ENCODE results near the gene ERCC5. TPM values are rescaled to one million over a fixed set of nuclear protein-coding genes. Genes with fewer than 3 reads are reported as not detected.

ERCC5 gene
- total RNA-seq, 1 experiment from 2014 or later = 37.6 TPM

DNA sequence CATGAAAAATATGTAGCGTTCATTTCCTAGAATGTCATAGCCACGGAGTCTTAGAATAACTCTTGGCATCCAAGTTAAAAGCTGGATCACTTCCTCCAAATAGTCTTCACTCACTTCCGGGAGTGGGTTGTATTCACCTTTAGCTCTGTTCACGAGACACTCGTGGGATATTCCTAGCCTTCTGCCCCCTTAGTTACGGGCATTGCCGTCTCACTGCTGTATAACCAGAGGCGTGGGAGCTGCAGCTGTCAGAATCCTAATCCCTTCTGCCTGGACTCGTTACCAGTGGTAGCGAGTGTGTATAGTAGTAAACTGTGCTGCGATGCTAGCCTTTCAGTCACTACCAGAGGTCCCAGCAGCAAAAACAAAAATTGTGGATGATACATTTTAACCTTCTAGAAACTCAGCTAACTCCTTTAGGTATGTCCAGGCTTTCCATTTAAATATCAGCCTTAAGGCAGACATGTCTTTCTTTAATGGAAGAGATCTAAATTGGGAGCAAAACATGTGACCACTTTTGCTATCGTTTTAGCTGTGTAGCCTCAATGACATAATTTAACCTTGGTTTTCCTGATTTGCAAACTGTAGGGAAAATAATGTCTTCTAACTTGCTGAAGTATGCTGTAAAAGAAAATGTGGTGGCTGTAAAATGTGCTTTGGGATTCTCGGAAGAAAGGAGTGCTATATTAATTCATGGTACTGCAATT, 34.1 kb downstream of the ERCC5 start:
- ChIA-PET CTCF (no interaction called here), POLR2A (ENCODE audit: low non-redundant PET) (no interaction called here)

DNA sequence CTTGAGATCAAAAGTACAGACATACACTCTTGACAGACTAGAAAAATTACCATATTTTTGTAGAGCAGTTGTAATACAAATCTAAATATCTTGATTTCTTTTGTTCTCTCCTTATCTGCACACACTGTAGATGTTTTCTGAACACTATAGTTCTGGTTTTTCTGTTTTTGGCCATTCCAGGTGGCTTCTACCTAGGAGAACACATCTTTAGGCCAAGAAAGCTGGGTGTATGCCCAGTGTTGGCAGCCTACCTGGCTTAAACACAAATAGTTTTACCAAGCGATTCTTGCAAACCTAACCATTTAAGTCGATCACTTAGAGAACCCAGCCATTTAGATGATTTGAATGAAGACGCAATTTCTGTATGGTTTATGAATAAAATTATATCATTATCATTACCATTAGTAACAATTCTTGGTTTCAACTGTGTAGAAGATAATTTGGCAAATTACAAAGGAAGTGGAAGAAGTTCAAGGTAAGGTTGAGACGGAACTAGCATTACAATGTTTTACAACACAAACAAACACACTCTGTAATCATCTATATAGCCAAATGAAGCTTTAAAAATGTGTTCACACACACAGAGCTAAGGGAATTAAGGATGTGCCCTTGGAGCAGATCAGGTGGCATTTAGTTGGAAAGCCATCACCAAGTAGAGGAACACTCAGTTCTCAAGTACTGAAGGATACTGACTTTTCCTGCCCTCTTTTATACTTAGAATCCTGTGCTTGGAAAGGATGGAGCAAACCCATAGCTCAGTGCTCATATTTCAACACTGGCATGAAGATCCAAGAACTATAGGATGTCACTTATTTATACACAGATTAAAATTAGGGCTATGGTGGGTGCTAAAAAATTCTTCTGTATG, 36.2 kb downstream of the ERCC5 start:
- Histone ChIP-seq H3K27me3 (replicated peaks; ENCODE audit: insufficient read depth, low read depth, low read length, poor library complexity) (no peaks in the 10 kb centered on the region), H3K9me3 (ENCODE audit: low read depth, low read length, poor library complexity, severe bottlenecking) (no peaks in the 10 kb centered on the region), H3K36me3 (ENCODE audit: insufficient read depth, low read length, poor library complexity, severe bottlenecking) (no peaks in the 10 kb centered on the region), H3K27ac (ENCODE audit: low read depth, low read length, poor library complexity, severe bottlenecking) (no peak overlapping the region), H3K4me3 (ENCODE audit: low read depth, low read length, poor library complexity, severe bottlenecking) (no peak overlapping the region), H3K4me1 (ENCODE audit: insufficient read depth, low read length, poor library complexity, severe bottlenecking) (no peaks in the 10 kb centered on the region)
- no peak for DNase-seq (ENCODE audit: low spot score)
- ChIA-PET POLR2A (ENCODE audit: low non-redundant PET) (no interaction called here), CTCF (interaction anchor here (0.6 kb wide), 1 partner anchor 326 kb away, joined by 3 read pairs; no protein-coding TSS in a partner anchor)
- no TSS peak for BruUV-seq (replicated peaks)
- TF ChIP-seq EZH2 (IDR thresholded peaks at IDR 0.05; ENCODE audit: borderline replicate concordance, low read depth, low read length, poor library complexity, severe bottlenecking) = no peak
- TF ChIP-seq, protein P1, sequence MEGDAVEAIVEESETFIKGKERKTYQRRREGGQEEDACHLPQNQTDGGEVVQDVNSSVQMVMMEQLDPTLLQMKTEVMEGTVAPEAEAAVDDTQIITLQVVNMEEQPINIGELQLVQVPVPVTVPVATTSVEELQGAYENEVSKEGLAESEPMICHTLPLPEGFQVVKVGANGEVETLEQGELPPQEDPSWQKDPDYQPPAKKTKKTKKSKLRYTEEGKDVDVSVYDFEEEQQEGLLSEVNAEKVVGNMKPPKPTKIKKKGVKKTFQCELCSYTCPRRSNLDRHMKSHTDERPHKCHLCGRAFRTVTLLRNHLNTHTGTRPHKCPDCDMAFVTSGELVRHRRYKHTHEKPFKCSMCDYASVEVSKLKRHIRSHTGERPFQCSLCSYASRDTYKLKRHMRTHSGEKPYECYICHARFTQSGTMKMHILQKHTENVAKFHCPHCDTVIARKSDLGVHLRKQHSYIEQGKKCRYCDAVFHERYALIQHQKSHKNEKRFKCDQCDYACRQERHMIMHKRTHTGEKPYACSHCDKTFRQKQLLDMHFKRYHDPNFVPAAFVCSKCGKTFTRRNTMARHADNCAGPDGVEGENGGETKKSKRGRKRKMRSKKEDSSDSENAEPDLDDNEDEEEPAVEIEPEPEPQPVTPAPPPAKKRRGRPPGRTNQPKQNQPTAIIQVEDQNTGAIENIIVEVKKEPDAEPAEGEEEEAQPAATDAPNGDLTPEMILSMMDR (conservative IDR thresholded peaks at IDR 0.05; ENCODE audit: low read depth, low read length) = no peak
- intact Hi-C loops (cut with micrococcal nuclease; ENCODE audit: unreplicated experiment) = no loop called here

More for the DNA sequence above, 34.1 kb downstream of the ERCC5 start:
- no peaks in the 10 kb centered on the region for H3K27me3 ChIP-seq (replicated peaks; ENCODE audit: insufficient read depth, low read depth, low read length, poor library complexity)
- no peaks in the 10 kb centered on the region for H3K4me1 ChIP-seq (ENCODE audit: insufficient read depth, low read length, poor library complexity, severe bottlenecking)
- intact Hi-C loops (cut with micrococcal nuclease; ENCODE audit: unreplicated experiment) = no loop called here
- H3K36me3 ChIP-seq (ENCODE audit: insufficient read depth, low read length, poor library complexity, severe bottlenecking) = peaks cover 11% of the 10 kb centered on the region
- H3K4me3 ChIP-seq (ENCODE audit: low read depth, low read length, poor library complexity, severe bottlenecking) = no peak overlapping the region
- H3K27ac ChIP-seq (ENCODE audit: low read depth, low read length, poor library complexity, severe bottlenecking) = no peak overlapping the region
- H3K9me3 ChIP-seq (ENCODE audit: low read depth, low read length, poor library complexity, severe bottlenecking) = no peaks in the 10 kb centered on the region
- no peak for TF ChIP-seq EZH2 (IDR thresholded peaks at IDR 0.05; ENCODE audit: borderline replicate concordance, low read depth, low read length, poor library complexity, severe bottlenecking)
- TF ChIP-seq, protein P1 (conservative IDR thresholded peaks at IDR 0.05; ENCODE audit: low read depth, low read length) = no peak
- no peak for DNase-seq (ENCODE audit: low spot score)
- no TSS peak for BruUV-seq (replicated peaks)

- no peak for TF ChIP-seq EZH2 (IDR thresholded peaks at IDR 0.05; ENCODE audit: borderline replicate concordance, low read depth, low read length, poor library complexity, severe bottlenecking)
- TF ChIP-seq, protein P1 (conservative IDR thresholded peaks at IDR 0.05; ENCODE audit: low read depth, low read length) = no peak
- H3K36me3 ChIP-seq (ENCODE audit: insufficient read depth, low read length, poor library complexity, severe bottlenecking) = no peaks in the 10 kb centered on the region
- H3K27ac ChIP-seq (ENCODE audit: low read depth, low read length, poor library complexity, severe bottlenecking) = no peak overlapping the region
- CTCF ChIA-PET = no interaction called here
- POLR2A ChIA-PET (ENCODE audit: low non-redundant PET) = no interaction called here
- H3K9me3 ChIP-seq (ENCODE audit: low read depth, low read length, poor library complexity, severe bottlenecking) = no peaks in the 10 kb centered on the region
- BruUV-seq (replicated peaks) = no TSS peak
- intact Hi-C loops (cut with micrococcal nuclease; ENCODE audit: unreplicated experiment) = no loop called here
- no peaks in the 10 kb centered on the region for H3K27me3 ChIP-seq (replicated peaks; ENCODE audit: insufficient read depth, low read depth, low read length, poor library complexity)
- no peak for DNase-seq (ENCODE audit: low spot score)
- no peaks in the 10 kb centered on the region for H3K4me1 ChIP-seq (ENCODE audit: insufficient read depth, low read length, poor library complexity, severe bottlenecking)
- H3K4me3 ChIP-seq (ENCODE audit: low read depth, low read length, poor library complexity, severe bottlenecking) = no peak overlapping the region
Observed at GRCh38 chr13:102892503-102892902, 46.7 kb downstream of the ERCC5 start.

Data from A673 (cell line).